Hypothalamus (tissue), 51 donors: ENCODE results near the gene SMC3.

ENCODE experiments used
- DNase-seq, 51 donors: peaks; one replicate each; lab custom pipeline; 2025; lab: John Stamatoyannopoulos, UW

SMC3 gene

GRCh38 chr10:110540031-110540430 lies 27.5 kb upstream of the SMC3 start:
- DNase-seq = no peak

- no peak for DNase-seq
Observed at GRCh38 chr10:110544958-110545537, 22.4 kb upstream of the SMC3 start.

GRCh38 chr10:110546077-110546476 lies 21.4 kb upstream of the SMC3 start:
- peak in 4 of 51 donors; percentile 9 to 14 (median 10) for DNase-seq

GRCh38 chr10:110546499-110547110 lies 20.9 kb upstream of the SMC3 start:
- no peak for DNase-seq

GRCh38 chr10:110547139-110547761 lies 20.2 kb upstream of the SMC3 start:
- peak in 2 of 51 donors; percentile 8 to 49 for DNase-seq

GRCh38 chr10:110548002-110548401 lies 19.5 kb upstream of the SMC3 start:
- DNase-seq = no peak

GRCh38 chr10:110549211-110549610 lies 18.3 kb upstream of the SMC3 start:
- DNase-seq = no peak

GRCh38 chr10:110553905-110554304 lies 13.6 kb upstream of the SMC3 start:
- DNase-seq = no peak

GRCh38 chr10:110556296-110556695 lies 11.2 kb upstream of the SMC3 start:
- no peak for DNase-seq

- DNase-seq = peak in 7 of 51 donors; percentile 2 to 17 (median 5)
Observed at GRCh38 chr10:110556969-110557601, 10.4 kb upstream of the SMC3 start.

GRCh38 chr10:110558041-110558440 lies 9.5 kb upstream of the SMC3 start:
- DNase-seq = no peak

- DNase-seq = no peak
Observed at GRCh38 chr10:110560012-110560411, 7.5 kb upstream of the SMC3 start.

- no peak for DNase-seq
Observed at GRCh38 chr10:110561292-110561691, 6.2 kb upstream of the SMC3 start.

- DNase-seq = no peak
Observed at GRCh38 chr10:110562348-110562747, 5.1 kb upstream of the SMC3 start.

- no peak for DNase-seq
Observed at GRCh38 chr10:110563132-110563531, 4.4 kb upstream of the SMC3 start.

- DNase-seq = no peak
Observed at GRCh38 chr10:110566472-110567200, 859 bp upstream of the SMC3 start.

GRCh38 chr10:110568055-110568735 lies 700 bp downstream of the SMC3 start:
- DNase-seq = peak in 28 of 51 donors; percentile 10 to 82 (median 52)

- no peak for DNase-seq
Observed at GRCh38 chr10:110569122-110569521, 1.6 kb downstream of the SMC3 start.

GRCh38 chr10:110569736-110570135 lies 2.2 kb downstream of the SMC3 start:
- DNase-seq = no peak

- DNase-seq = no peak
Observed at GRCh38 chr10:110571093-110571743, 3.7 kb downstream of the SMC3 start.
